GM13977 (cell line): ENCODE measurements around the gene FGF13.

Experiments used
- DNase-seq: peaks from one replicate; pipeline ENCODE4 v3.0.0; 2012; ENCODE audit warnings: low spot score
- in situ Hi-C: fragments of 300-500 bp; cut with MboI; formaldehyde crosslinking; loops from one replicate; pipeline ENCODE4 v1.12.0; 2022; ENCODE audit warnings: low sequenced_read_pairs, low pct_unique_long_range_greater_than_20kb, mixed read lengths, inconsistent platforms; ENCODE audit not compliant: unreplicated experiment
- TF ChIP-seq, protein P1 (sequence below): IDR thresholded peaks from 2 replicates; pipeline ENCODE4 v1.5.1; 2012; ENCODE audit warnings: mild to moderate bottlenecking, control low read depth; ENCODE audit not compliant: insufficient read depth; ENCODE audit errors: extremely low read depth, missing control alignments

The FGF13 gene

DNA sequence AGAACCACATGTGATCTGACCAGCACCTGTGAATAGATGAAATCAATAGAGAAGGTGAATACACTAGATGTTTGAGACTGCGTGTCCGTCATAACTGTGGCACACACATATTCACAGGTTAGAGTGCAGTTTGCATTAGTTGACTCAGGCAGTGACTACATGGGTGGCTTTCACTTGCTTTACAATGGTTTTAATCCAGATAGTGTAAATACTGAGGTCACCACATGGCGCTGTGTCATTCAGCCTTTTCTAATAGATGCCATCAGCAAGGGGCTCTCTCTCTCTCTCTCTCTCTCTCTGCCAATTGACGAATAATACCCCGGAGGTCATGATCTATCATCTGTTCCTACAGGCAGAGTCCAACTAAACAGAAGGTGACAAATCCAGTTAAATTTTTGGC is 30.7 kb upstream of the FGF13 start:
- in situ Hi-C loops: loop anchor here (25.0 kb wide), 1 partner anchor 555 kb away; no protein-coding TSS in a partner anchor
- no peak for DNase-seq
- TF ChIP-seq, protein P1, sequence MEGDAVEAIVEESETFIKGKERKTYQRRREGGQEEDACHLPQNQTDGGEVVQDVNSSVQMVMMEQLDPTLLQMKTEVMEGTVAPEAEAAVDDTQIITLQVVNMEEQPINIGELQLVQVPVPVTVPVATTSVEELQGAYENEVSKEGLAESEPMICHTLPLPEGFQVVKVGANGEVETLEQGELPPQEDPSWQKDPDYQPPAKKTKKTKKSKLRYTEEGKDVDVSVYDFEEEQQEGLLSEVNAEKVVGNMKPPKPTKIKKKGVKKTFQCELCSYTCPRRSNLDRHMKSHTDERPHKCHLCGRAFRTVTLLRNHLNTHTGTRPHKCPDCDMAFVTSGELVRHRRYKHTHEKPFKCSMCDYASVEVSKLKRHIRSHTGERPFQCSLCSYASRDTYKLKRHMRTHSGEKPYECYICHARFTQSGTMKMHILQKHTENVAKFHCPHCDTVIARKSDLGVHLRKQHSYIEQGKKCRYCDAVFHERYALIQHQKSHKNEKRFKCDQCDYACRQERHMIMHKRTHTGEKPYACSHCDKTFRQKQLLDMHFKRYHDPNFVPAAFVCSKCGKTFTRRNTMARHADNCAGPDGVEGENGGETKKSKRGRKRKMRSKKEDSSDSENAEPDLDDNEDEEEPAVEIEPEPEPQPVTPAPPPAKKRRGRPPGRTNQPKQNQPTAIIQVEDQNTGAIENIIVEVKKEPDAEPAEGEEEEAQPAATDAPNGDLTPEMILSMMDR: no peak

DNA sequence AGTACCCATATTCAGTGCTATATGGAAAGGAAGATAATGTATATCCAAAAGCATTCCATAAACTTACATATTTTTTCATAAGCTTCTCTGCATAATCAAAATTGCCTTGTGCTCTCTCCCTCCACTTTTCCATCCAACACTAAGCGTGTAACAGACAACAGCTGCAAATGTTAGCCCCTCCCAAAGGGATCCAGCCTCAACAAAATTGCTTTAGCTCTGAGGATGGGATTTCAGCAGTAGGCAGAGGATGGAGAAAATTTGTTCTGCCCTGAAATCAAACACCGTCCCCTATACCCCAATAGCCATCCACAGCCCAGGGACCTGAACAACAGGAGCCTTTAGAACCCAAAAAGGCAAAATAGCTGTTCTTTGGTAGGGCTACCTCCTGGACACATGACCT is 28.8 kb upstream of the FGF13 start:
- TF ChIP-seq, protein P1: no peak
- in situ Hi-C loops: loop anchor here (25.0 kb wide), 1 partner anchor 553 kb away; no protein-coding TSS in a partner anchor
- DNase-seq: no peak

DNA sequence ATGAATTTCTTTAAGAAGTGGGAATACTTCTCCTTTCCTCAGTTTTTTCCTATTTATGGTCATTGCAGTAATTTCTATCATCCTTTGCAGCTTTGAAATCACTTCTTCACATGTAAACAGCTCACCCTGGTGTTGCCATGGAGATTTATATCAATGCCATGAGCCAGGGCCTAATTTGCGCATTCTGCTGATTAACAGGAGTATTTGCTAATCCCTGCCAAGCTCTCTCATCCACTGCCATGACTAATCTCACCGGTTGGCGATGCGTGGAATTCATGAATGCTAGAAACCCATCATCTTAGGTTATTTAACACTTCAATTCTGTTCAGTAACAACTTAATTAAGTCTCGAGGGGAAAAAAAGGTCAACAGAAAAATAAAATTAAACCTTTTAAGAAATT is 11.8 kb upstream of the FGF13 start:
- DNase-seq: no peak
- TF ChIP-seq, protein P1: no peak
- in situ Hi-C loops: no loop called here

DNA sequence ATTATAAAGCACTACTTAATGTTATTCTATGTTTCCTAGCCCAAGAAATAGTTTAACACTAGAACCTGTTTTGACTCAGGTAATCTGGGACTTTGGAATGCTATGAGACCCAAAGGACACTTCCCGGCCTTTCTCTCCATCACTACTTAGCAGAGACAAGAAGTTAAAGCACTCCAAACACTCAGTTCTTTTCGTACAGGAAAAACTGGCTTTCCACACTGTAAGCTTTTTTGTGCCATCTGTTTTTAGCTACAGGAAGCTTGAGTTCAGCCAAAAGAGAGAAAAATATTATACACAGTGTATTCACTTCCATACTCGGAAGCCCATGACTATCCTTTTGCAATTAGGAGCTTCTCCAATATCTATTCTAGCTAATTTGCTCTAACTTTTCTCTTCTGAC is 7.9 kb upstream of the FGF13 start:
- in situ Hi-C loops: no loop called here
- TF ChIP-seq, protein P1: no peak
- no peak for DNase-seq

DNA sequence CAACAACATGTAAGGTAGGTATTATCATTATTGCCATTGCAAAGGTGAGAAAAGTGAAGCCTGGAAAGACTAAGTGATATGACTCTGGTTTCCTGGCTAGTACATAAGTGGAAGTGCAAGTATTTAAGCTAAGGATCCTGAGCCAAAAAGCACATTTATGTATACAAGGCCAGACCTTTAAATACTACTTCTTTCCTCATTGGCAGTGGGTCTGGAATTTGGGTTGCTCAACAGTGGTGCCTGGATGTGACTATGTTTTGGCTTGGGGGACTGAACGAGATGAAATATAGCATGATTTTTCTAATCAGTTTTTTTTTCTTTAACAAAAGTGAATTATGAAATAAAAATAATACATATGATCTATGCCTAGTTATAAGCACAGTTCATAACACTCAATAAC is 7.4 kb upstream of the FGF13 start:
- TF ChIP-seq, protein P1: no peak
- in situ Hi-C loops: no loop called here
- no peak for DNase-seq

DNA sequence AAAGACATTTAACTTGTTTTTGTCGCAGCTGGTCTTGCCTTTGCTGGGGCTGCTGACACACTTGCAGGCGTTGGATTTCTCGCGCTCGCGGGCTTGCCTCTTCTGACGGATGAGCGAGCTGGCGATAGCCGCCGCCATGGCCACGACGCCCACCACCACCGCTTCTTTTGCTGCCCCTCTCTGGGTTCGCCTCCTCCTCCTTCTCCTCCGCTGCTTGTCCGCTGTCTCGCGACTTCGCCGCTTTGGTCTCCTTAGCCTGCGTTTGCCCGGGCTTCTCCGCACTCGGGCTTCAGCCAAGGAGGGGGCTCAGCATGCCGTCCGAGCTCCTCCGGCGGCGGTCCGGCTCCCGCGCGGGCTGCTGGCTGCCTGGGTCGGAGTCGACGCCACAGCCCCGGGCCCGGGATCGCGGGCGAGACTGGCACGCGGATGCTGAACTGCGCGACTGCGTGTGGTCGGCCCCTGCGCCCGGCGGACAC is 613 bp downstream of the FGF13 start:
- DNase-seq: no peak
- TF ChIP-seq, protein P1: no peak
- in situ Hi-C loops: no loop called here
